PC-9 (cell line): Measurements from ENCODE around the gene ANAPC1. TPM values are rescaled to one million over a fixed set of nuclear protein-coding genes. Genes with fewer than 3 reads are reported as not detected.
"Not testable (repeated sequence)": the region's sequence is repeated elsewhere in the genome, so short reads cannot be mapped to it uniquely, and the experiment has no call there.

Source experiments
- BruUV-seq: library from RNA; stranded (reverse); fragments of 400-500 nt; replicated peaks from 2 replicates; lab custom pipeline; 2021; lab: Mats Ljungman, UMichigan
- CTCF ChIA-PET: fragments of 300-600 bp; sonication (Branson Sonifier 250); formaldehyde crosslinking; loops from one replicate; lab custom pipeline; 2022; ENCODE audit warnings: antibody characterized with exemption; lab: Charles Lee
- POLR2A ChIA-PET: fragments of 300-600 bp; sonication (Branson Sonifier 250); formaldehyde crosslinking; loops from one replicate; lab custom pipeline; 2022; ENCODE audit warnings: antibody characterized with exemption; ENCODE audit not compliant: unreplicated experiment; lab: Charles Lee
- DNase-seq, 2 experiments: peaks; one replicate each; pipeline versions ENCODE4 v3.0.0 to v3.0.0-alpha.2; 2015 to 2022; ENCODE audit warnings: mixed read lengths in 1 of 2
- H2AFZ ChIP-seq: fragments of 200-600 bp; sonication (generic); 2 replicates; pipeline ENCODE4 v1.8.1; 2017; ENCODE audit warnings: antibody characterized with exemption
- H3F3A ChIP-seq: fragments of 200-600 bp; sonication (generic); 2 replicates; pipeline ENCODE4 v1.8.1; 2017; ENCODE audit warnings: antibody characterized with exemption, mild to moderate bottlenecking, low read depth; ENCODE audit not compliant: insufficient read depth
- H3K27ac ChIP-seq: fragments of 200-600 bp; sonication (generic); 2 replicates; pipeline ENCODE4 v1.6.1; 2016; ENCODE audit warnings: mixed run types
- H3K27me3 ChIP-seq: fragments of 200-600 bp; sonication (generic); 2 replicates; pipeline ENCODE4 v1.6.1; 2016; ENCODE audit warnings: low read depth, mixed run types; ENCODE audit not compliant: insufficient read depth
- H3K36me3 ChIP-seq: fragments of 200-600 bp; sonication (generic); 2 replicates; pipeline ENCODE4 v1.6.1; 2016; ENCODE audit warnings: low read depth, mixed run types
- H3K4me1 ChIP-seq: fragments of 200-600 bp; sonication (generic); replicated peaks from 2 replicates; pipeline ENCODE4 v1.6.1; 2016; ENCODE audit warnings: mixed run types; ENCODE audit not compliant: insufficient read depth
- H3K4me2 ChIP-seq: fragments of 200-600 bp; sonication (generic); 2 replicates; pipeline ENCODE4 v1.6.1; 2017; ENCODE audit warnings: mixed run types
- H3K4me3 ChIP-seq: fragments of 200-600 bp; sonication (generic); 2 replicates; pipeline ENCODE4 v1.6.1; 2016; ENCODE audit warnings: mixed run types
- H3K79me2 ChIP-seq: fragments of 200-600 bp; sonication (generic); 2 replicates; pipeline ENCODE4 v1.6.1; 2017; ENCODE audit warnings: low read depth, mixed run types
- H3K9me2 ChIP-seq: fragments of 200-600 bp; sonication (generic); 2 replicates; pipeline ENCODE4 v1.8.1; 2017; ENCODE audit warnings: mild to moderate bottlenecking; ENCODE audit not compliant: insufficient read depth
- H3K9me3 ChIP-seq: fragments of 200-600 bp; sonication (generic); 2 replicates; pipeline ENCODE4 v1.8.1; 2016; ENCODE audit warnings: low read depth; ENCODE audit not compliant: insufficient read depth
- H4K20me1 ChIP-seq: fragments of 200-600 bp; sonication (generic); 2 replicates; pipeline ENCODE4 v1.8.1; 2017; ENCODE audit not compliant: insufficient read depth
- intact Hi-C: fragments of 100-400 bp; cut with micrococcal nuclease; formaldehyde crosslinking; loops from one replicate; pipeline ENCODE4 v1.10.0; 2022; ENCODE audit not compliant: unreplicated experiment
- total RNA-seq: library from RNA; stranded (reverse); gene quantifications from 2 replicates; pipeline ENCODE4 v1.2.3, GENCODE V29; 2021

ANAPC1 gene
- total RNA-seq, 1 experiment from 2014 or later = 59.6 TPM

GRCh38 chr2:111764151-111764550 is 119.8 kb downstream of the ANAPC1 start:
- H2AFZ ChIP-seq, H3K36me3 ChIP-seq, H3K27ac ChIP-seq, H3K4me1 ChIP-seq, H3K4me2 ChIP-seq, H3K4me3 ChIP-seq, H3F3A ChIP-seq, intact Hi-C loops, H3K79me2 ChIP-seq, H3K9me3 ChIP-seq, BruUV-seq, H3K9me2 ChIP-seq, H3K27me3 ChIP-seq, DNase-seq, POLR2A ChIA-PET, CTCF ChIA-PET, H4K20me1 ChIP-seq: not testable (repeated sequence)

- H3K27ac ChIP-seq, H3K27me3 ChIP-seq, H3F3A ChIP-seq, H3K4me1 ChIP-seq, CTCF ChIA-PET, POLR2A ChIA-PET, H3K79me2 ChIP-seq, H4K20me1 ChIP-seq, H3K4me2 ChIP-seq, H3K36me3 ChIP-seq, H3K9me2 ChIP-seq, H3K9me3 ChIP-seq, BruUV-seq, H2AFZ ChIP-seq, H3K4me3 ChIP-seq, DNase-seq, intact Hi-C loops: not testable (repeated sequence)
These were observed 123.2 kb downstream of the ANAPC1 start for GRCh38 chr2:111760697-111761284.

- BruUV-seq, intact Hi-C loops, POLR2A ChIA-PET, H3K9me3 ChIP-seq, H3K4me1 ChIP-seq, H3K79me2 ChIP-seq, H3K36me3 ChIP-seq, CTCF ChIA-PET, H3K4me2 ChIP-seq, H3K27ac ChIP-seq, H3K27me3 ChIP-seq, H2AFZ ChIP-seq, DNase-seq, H3K4me3 ChIP-seq, H3K9me2 ChIP-seq, H4K20me1 ChIP-seq, H3F3A ChIP-seq: not testable (repeated sequence)
These were observed 131.5 kb downstream of the ANAPC1 start for GRCh38 chr2:111752533-111752932.

GRCh38 chr2:111750641-111751040 is 133.4 kb downstream of the ANAPC1 start:
- POLR2A ChIA-PET = not testable (repeated sequence)

GRCh38 chr2:111748429-111748828 is 135.6 kb downstream of the ANAPC1 start:
- H3K27me3 ChIP-seq, intact Hi-C loops, H3F3A ChIP-seq, H3K4me2 ChIP-seq, H3K9me3 ChIP-seq, H3K36me3 ChIP-seq, H4K20me1 ChIP-seq, H3K4me3 ChIP-seq, H3K79me2 ChIP-seq, H3K27ac ChIP-seq, POLR2A ChIA-PET, H2AFZ ChIP-seq, H3K4me1 ChIP-seq, BruUV-seq, DNase-seq, H3K9me2 ChIP-seq, CTCF ChIA-PET: not testable (repeated sequence)

More at GRCh38 chr2:111750641-111751040, 133.4 kb downstream of the ANAPC1 start:
- BruUV-seq, H3K9me3 ChIP-seq, H3K36me3 ChIP-seq, intact Hi-C loops, DNase-seq, H3K4me3 ChIP-seq, CTCF ChIA-PET, H3K9me2 ChIP-seq, H3K79me2 ChIP-seq, H2AFZ ChIP-seq, H3K4me1 ChIP-seq, H4K20me1 ChIP-seq, H3K27me3 ChIP-seq, H3K4me2 ChIP-seq, H3F3A ChIP-seq, H3K27ac ChIP-seq: not testable (repeated sequence)
